Left forelimb (tissue), 1 donor: Measurements from ENCODE around the gene ZBTB20.

Experiments
- DNase-seq: peaks from one replicate; pipeline ENCODE4 v3.0.0-alpha.2; 2018; ENCODE audit warnings: low spot score

Gene ZBTB20

GRCh38 chr3:114571363-114571762 is 575.7 kb downstream of the ZBTB20 start:
- no peak for DNase-seq

GRCh38 chr3:114569186-114569585 is 577.9 kb downstream of the ZBTB20 start:
- no peak for DNase-seq

- no peak for DNase-seq
Measured at GRCh38 chr3:114567771-114568170, 579.3 kb downstream of the ZBTB20 start.

GRCh38 chr3:114566767-114567166 is 580.3 kb downstream of the ZBTB20 start:
- DNase-seq: no peak

- DNase-seq: no peak
Measured at GRCh38 chr3:114566162-114566755, 580.8 kb downstream of the ZBTB20 start.

GRCh38 chr3:114565216-114565615 is 581.9 kb downstream of the ZBTB20 start:
- no peak for DNase-seq

GRCh38 chr3:114563720-114564119 is 583.4 kb downstream of the ZBTB20 start:
- DNase-seq: no peak

GRCh38 chr3:114562557-114562956 is 584.5 kb downstream of the ZBTB20 start:
- DNase-seq: no peak

- DNase-seq: no peak
Measured at GRCh38 chr3:114558271-114558670, 588.8 kb downstream of the ZBTB20 start.

- DNase-seq: no peak
Measured at GRCh38 chr3:114557791-114558190, 589.3 kb downstream of the ZBTB20 start.

- no peak for DNase-seq
Measured at GRCh38 chr3:114556657-114557213, 590.4 kb downstream of the ZBTB20 start.

- DNase-seq: no peak
Measured at GRCh38 chr3:114554731-114555130, 592.4 kb downstream of the ZBTB20 start.

GRCh38 chr3:114553949-114554593 is 593.0 kb downstream of the ZBTB20 start:
- no peak for DNase-seq

- no peak for DNase-seq
Measured at GRCh38 chr3:114552527-114552812, 594.6 kb downstream of the ZBTB20 start.

GRCh38 chr3:114551770-114552526 is 595.1 kb downstream of the ZBTB20 start:
- no peak for DNase-seq

- no peak for DNase-seq
Measured at GRCh38 chr3:114550165-114550564, 596.9 kb downstream of the ZBTB20 start.

- no peak for DNase-seq
Measured at GRCh38 chr3:114545193-114545592, 601.9 kb downstream of the ZBTB20 start.

- no peak for DNase-seq
Measured at GRCh38 chr3:114542359-114542758, 604.7 kb downstream of the ZBTB20 start.

- no peak for DNase-seq
Measured at GRCh38 chr3:114539525-114539924, 607.6 kb downstream of the ZBTB20 start.

GRCh38 chr3:114538211-114538610 is 608.9 kb downstream of the ZBTB20 start:
- no peak for DNase-seq

- no peak for DNase-seq
Measured at GRCh38 chr3:114528517-114528916, 618.6 kb downstream of the ZBTB20 start.

- DNase-seq: no peak
Measured at GRCh38 chr3:114527036-114527644, 619.9 kb downstream of the ZBTB20 start.

GRCh38 chr3:114525278-114525677 is 621.8 kb downstream of the ZBTB20 start:
- DNase-seq: no peak
